Endodermal cell (in vitro differentiated cells): ENCODE data around the gene SPRTN. TPM values are rescaled to one million over a fixed set of nuclear protein-coding genes. Genes with fewer than 3 reads are reported as not detected.
"Not testable (repeated sequence)": the region's sequence is repeated elsewhere in the genome, so short reads cannot be mapped to it uniquely, and the experiment has no call there.

Experiments used
- DNase-seq: peaks from one replicate; pipeline ENCODE4 v3.0.0-alpha.2; 2017
- H3K27ac ChIP-seq: 2 replicates; pipeline ENCODE4 v1.5.1; 2013; ENCODE audit warnings: mild to moderate bottlenecking, low read depth, low read length, moderate library complexity
- H3K27me3 ChIP-seq: 2 replicates; pipeline ENCODE4 v1.6.1; 2013; ENCODE audit warnings: mild to moderate bottlenecking, low read length, moderate library complexity; ENCODE audit not compliant: insufficient read depth, control insufficient read depth, poor library complexity, severe bottlenecking
- H3K36me3 ChIP-seq: 2 replicates; pipeline ENCODE4 v1.7.0; 2013; ENCODE audit warnings: mild to moderate bottlenecking, low read length, moderate library complexity; ENCODE audit not compliant: control insufficient read depth, insufficient read depth
- H3K4me1 ChIP-seq: one replicate; pipeline ENCODE4 v1.7.0; 2013; ENCODE audit warnings: low read length; ENCODE audit not compliant: control insufficient read depth, insufficient read depth
- H3K4me3 ChIP-seq: 2 replicates; pipeline ENCODE4 v1.5.1; 2013; ENCODE audit warnings: mild to moderate bottlenecking, low read length, moderate library complexity
- H3K9ac ChIP-seq: 2 replicates; pipeline ENCODE4 v1.6.1; 2013; ENCODE audit warnings: mild to moderate bottlenecking, low read length, moderate library complexity; ENCODE audit not compliant: poor library complexity, severe bottlenecking; ENCODE audit errors: extremely low read depth
- H3K9me3 ChIP-seq: 2 replicates; pipeline ENCODE4 v1.6.1; 2013; ENCODE audit warnings: mild to moderate bottlenecking, low read length, moderate library complexity; ENCODE audit not compliant: control insufficient read depth
- H3K27ac Mint-ChIP-seq: 2 replicates; pipeline ENCODE4 v1.8.0; 2020; ENCODE audit warnings: mixed read lengths
- H3K27me3 Mint-ChIP-seq: 2 replicates; pipeline ENCODE4 v1.8.0; 2021; ENCODE audit warnings: mild to moderate bottlenecking, mixed read lengths; ENCODE audit not compliant: insufficient read depth
- H3K36me3 Mint-ChIP-seq: 2 replicates; pipeline ENCODE4 v1.8.0; 2020; ENCODE audit warnings: low read depth, mixed read lengths
- H3K4me1 Mint-ChIP-seq: 2 replicates; pipeline ENCODE4 v1.8.0; 2020; ENCODE audit warnings: mixed read lengths
- H3K4me3 Mint-ChIP-seq: 2 replicates; pipeline ENCODE4 v1.8.0; 2020; ENCODE audit warnings: mild to moderate bottlenecking, moderate library complexity, mixed read lengths
- H3K9me3 Mint-ChIP-seq: 2 replicates; pipeline ENCODE4 v1.8.0; 2020; ENCODE audit warnings: mild to moderate bottlenecking, mixed read lengths
- CTCF ChIP-seq: fragments of 200-600 bp; sonication (generic); conservative IDR thresholded peaks from 2 replicates; pipeline ENCODE4 v1.5.0; 2021; ENCODE audit warnings: antibody characterized with exemption, mild to moderate bottlenecking
- WGBS, 2 experiments: methylation state at CpG; one replicate each; pipeline versions ENCODE4 v1.1.5 to v1.1.7; 2013; ENCODE audit warnings: missing lambda C conversion rate in 2 of 2, mixed read lengths in 1 of 2; ENCODE audit not compliant: insufficient coverage in 1 of 2, insufficient read length in 1 of 2; 5-methylcytosine and 5-hydroxymethylcytosine counted together
- total RNA-seq, 2 donors: library from RNA; stranded (reverse); fragmentation: NEBNext Ultra II Directional in 1 of 2; extraction: Animal tissue kit (Norgen Biotek cat#: 25700) in 1 of 2; gene quantifications; 2 replicates in 1 of 2; 3 replicates in 1 of 2; pipeline ENCODE4 v1.2.1, GENCODE V29; 2021

The SPRTN gene
- total RNA-seq, 2 donors from 2014 or later = 12.4 to 20.4 TPM

- Mint-ChIP-seq H3K27ac (no peak overlapping the region), H3K9me3 (no peaks in the 10 kb centered on the region), H3K4me1 (no peaks in the 10 kb centered on the region), H3K27me3 (no peaks in the 10 kb centered on the region), H3K4me3 (no peak overlapping the region), H3K36me3 (peaks cover 64% of the 10 kb centered on the region)
- no peak for DNase-seq
- H3K4me3 ChIP-seq = no peak overlapping the region
- H3K27ac ChIP-seq = no peak overlapping the region
- 95 to 100% methylated on average over 3 to 4 of the region's 4 CpGs for WGBS, 2 experiments
- H3K27me3 ChIP-seq = no peaks in the 10 kb centered on the region
- H3K36me3 ChIP-seq = peaks cover 68% of the 10 kb centered on the region
- no peak overlapping the region for H3K9ac ChIP-seq
- no peaks in the 10 kb centered on the region for H3K4me1 ChIP-seq
- no peak for TF ChIP-seq CTCF
- no peaks in the 10 kb centered on the region for H3K9me3 ChIP-seq
Measured at GRCh38 chr1:231347961-231348360, 9.9 kb downstream of the SPRTN start.

- 96 to 100% methylated on average over 3 to 4 of the region's 4 CpGs for WGBS, 2 experiments
- H3K27ac Mint-ChIP-seq = no peak overlapping the region
- no peaks in the 10 kb centered on the region for H3K4me1 Mint-ChIP-seq
- no peak overlapping the region for H3K27ac ChIP-seq
- no peaks in the 10 kb centered on the region for H3K9me3 ChIP-seq
- H3K27me3 Mint-ChIP-seq = no peaks in the 10 kb centered on the region
- H3K4me1 ChIP-seq = no peaks in the 10 kb centered on the region
- peaks cover 65% of the 10 kb centered on the region for H3K36me3 Mint-ChIP-seq
- TF ChIP-seq CTCF = no peak
- H3K36me3 ChIP-seq = peaks cover 72% of the 10 kb centered on the region
- no peak overlapping the region for H3K4me3 ChIP-seq
- H3K9me3 Mint-ChIP-seq = no peaks in the 10 kb centered on the region
- H3K9ac ChIP-seq = no peak overlapping the region
- H3K4me3 Mint-ChIP-seq = no peak overlapping the region
- DNase-seq = no peak
- no peaks in the 10 kb centered on the region for H3K27me3 ChIP-seq
Measured at GRCh38 chr1:231348442-231348841, 10.3 kb downstream of the SPRTN start.

GRCh38 chr1:231348856-231349255, 10.8 kb downstream of the SPRTN start:
- H3K4me3 Mint-ChIP-seq, H3K27ac ChIP-seq: not testable (repeated sequence)
- peaks cover 61% of the 10 kb centered on the region for H3K36me3 Mint-ChIP-seq

GRCh38 chr1:231351816-231352215, 13.7 kb downstream of the SPRTN start:
- Histone ChIP-seq H3K4me3 (no peak overlapping the region), H3K9ac (no peak overlapping the region), H3K4me1 (no peaks in the 10 kb centered on the region), H3K9me3 (no peaks in the 10 kb centered on the region), H3K36me3 (peaks cover 65% of the 10 kb centered on the region), H3K27me3 (no peaks in the 10 kb centered on the region), H3K27ac (no peak overlapping the region)
- Mint-ChIP-seq H3K9me3 (no peaks in the 10 kb centered on the region), H3K4me3 (no peak overlapping the region), H3K4me1 (no peaks in the 10 kb centered on the region), H3K36me3 (peaks cover 48% of the 10 kb centered on the region), H3K27me3 (no peaks in the 10 kb centered on the region), H3K27ac (no peak overlapping the region)
- no peak for TF ChIP-seq CTCF
- WGBS, 2 experiments = 100% methylated on average over 2 of the region's 2 CpGs; no CpG with 5 or more reads in 1 of the 2 experiments
- no peak for DNase-seq

More at GRCh38 chr1:231348856-231349255, 10.8 kb downstream of the SPRTN start:
- H3K4me1 Mint-ChIP-seq, H3K9me3 Mint-ChIP-seq, H3K4me1 ChIP-seq, H3K9ac ChIP-seq, H3K27ac Mint-ChIP-seq, H3K27me3 ChIP-seq, DNase-seq, H3K27me3 Mint-ChIP-seq, H3K4me3 ChIP-seq, H3K9me3 ChIP-seq: not testable (repeated sequence)
- peaks cover 72% of the 10 kb centered on the region for H3K36me3 ChIP-seq
- WGBS, 2 experiments = 86 to 92% methylated on average over 1 of the region's 1 CpG
